Measurements from ENCODE around the gene HDAC7.
A peak's percentile ranks its signal among the peaks of the same experiment; 100 is the strongest.

The HDAC7 gene

GRCh38 chr12:47773062-47773857 lies 46.4 kb downstream of the HDAC7 start, which contains the start of gene SLC48A1:
SLC48A1 (plus strand) TSS chr12:47773238; CDS start chr12:47773305, 67 bp downstream.
- H3K4me3 ChIP-seq (ENCODE audit: low read depth, low read length), result peak within 1 kb of the TSS; percentile 61
- peak; percentile 43 for TF ChIP-seq CTCF (IDR thresholded peaks at IDR 0.05; ENCODE audit: borderline replicate concordance, insufficient read depth, low read depth, low read length)

GRCh38 chr12:47772738-47773061 lies 47.0 kb downstream of the HDAC7 start:
- no peak for TF ChIP-seq CTCF (IDR thresholded peaks at IDR 0.05; ENCODE audit: borderline replicate concordance, insufficient read depth, low read depth, low read length)
- peak overlapping the region; percentile 38 for H3K4me3 ChIP-seq (ENCODE audit: low read depth, low read length)

GRCh38 chr12:47772094-47772660 lies 47.5 kb downstream of the HDAC7 start:
- no peak for TF ChIP-seq CTCF (IDR thresholded peaks at IDR 0.05; ENCODE audit: borderline replicate concordance, insufficient read depth, low read depth, low read length)
- no peak overlapping the region for H3K4me3 ChIP-seq (ENCODE audit: low read depth, low read length)

- TF ChIP-seq CTCF (IDR thresholded peaks at IDR 0.05; ENCODE audit: borderline replicate concordance, insufficient read depth, low read depth, low read length), result no peak
- H3K4me3 ChIP-seq (ENCODE audit: low read depth, low read length), result no peak overlapping the region
Observed at GRCh38 chr12:47771304-47771703, 48.4 kb downstream of the HDAC7 start.

GRCh38 chr12:47770086-47770726 lies 49.5 kb downstream of the HDAC7 start:
- no peak for TF ChIP-seq CTCF (IDR thresholded peaks at IDR 0.05; ENCODE audit: borderline replicate concordance, insufficient read depth, low read depth, low read length)
- no peak overlapping the region for H3K4me3 ChIP-seq (ENCODE audit: low read depth, low read length)

- H3K4me3 ChIP-seq (ENCODE audit: low read depth, low read length), result no peak overlapping the region
- no peak for TF ChIP-seq CTCF (IDR thresholded peaks at IDR 0.05; ENCODE audit: borderline replicate concordance, insufficient read depth, low read depth, low read length)
Observed at GRCh38 chr12:47769234-47770085, 50.2 kb downstream of the HDAC7 start.
